Astrocyte of the cerebellum (primary cell): ENCODE data around the gene FBXL22.
A peak's percentile ranks its signal among the peaks of the same experiment; 100 is the strongest.

ENCODE experiments used
- DNase-seq: peaks from one replicate; pipeline ENCODE4 v3.0.0-alpha.2; 2011; ENCODE audit warnings: low read depth
- H3K4me3 ChIP-seq: 2 replicates; pipeline ENCODE4 v1.5.1; 2011; ENCODE audit warnings: mild to moderate bottlenecking, low read depth, low read length, moderate library complexity
- in situ Hi-C: cut with HindIII; loops from 2 replicates; pipeline ENCODE4 v1.10.0; 2017; ENCODE audit warnings: low sequenced_read_pairs
- TF ChIP-seq, protein P1 (sequence below): IDR thresholded peaks from 2 replicates; pipeline ENCODE4 v1.5.1; 2012; ENCODE audit warnings: low read length, low read depth, moderate library complexity, mild to moderate bottlenecking; ENCODE audit errors: missing control alignments

The FBXL22 gene

GRCh38 chr15:63597038-63597790, at the start of gene FBXL22:
TSS of gene FBXL22 (plus strand) at chr15:63597387. CDS start at chr15:63597393, 6 bp downstream.
- DNase-seq, result no peak
- in situ Hi-C loops, result no loop called here
- TF ChIP-seq, protein P1, sequence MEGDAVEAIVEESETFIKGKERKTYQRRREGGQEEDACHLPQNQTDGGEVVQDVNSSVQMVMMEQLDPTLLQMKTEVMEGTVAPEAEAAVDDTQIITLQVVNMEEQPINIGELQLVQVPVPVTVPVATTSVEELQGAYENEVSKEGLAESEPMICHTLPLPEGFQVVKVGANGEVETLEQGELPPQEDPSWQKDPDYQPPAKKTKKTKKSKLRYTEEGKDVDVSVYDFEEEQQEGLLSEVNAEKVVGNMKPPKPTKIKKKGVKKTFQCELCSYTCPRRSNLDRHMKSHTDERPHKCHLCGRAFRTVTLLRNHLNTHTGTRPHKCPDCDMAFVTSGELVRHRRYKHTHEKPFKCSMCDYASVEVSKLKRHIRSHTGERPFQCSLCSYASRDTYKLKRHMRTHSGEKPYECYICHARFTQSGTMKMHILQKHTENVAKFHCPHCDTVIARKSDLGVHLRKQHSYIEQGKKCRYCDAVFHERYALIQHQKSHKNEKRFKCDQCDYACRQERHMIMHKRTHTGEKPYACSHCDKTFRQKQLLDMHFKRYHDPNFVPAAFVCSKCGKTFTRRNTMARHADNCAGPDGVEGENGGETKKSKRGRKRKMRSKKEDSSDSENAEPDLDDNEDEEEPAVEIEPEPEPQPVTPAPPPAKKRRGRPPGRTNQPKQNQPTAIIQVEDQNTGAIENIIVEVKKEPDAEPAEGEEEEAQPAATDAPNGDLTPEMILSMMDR, result no peak
- H3K4me3 ChIP-seq, result no peak within 1 kb of the TSS

GRCh38 chr15:63551400-63551799, 45.8 kb upstream of the FBXL22 start:
- TF ChIP-seq, protein P1, result no peak
- no peak overlapping the region for H3K4me3 ChIP-seq
- in situ Hi-C loops, result no loop called here
- DNase-seq, result no peak

DNA sequence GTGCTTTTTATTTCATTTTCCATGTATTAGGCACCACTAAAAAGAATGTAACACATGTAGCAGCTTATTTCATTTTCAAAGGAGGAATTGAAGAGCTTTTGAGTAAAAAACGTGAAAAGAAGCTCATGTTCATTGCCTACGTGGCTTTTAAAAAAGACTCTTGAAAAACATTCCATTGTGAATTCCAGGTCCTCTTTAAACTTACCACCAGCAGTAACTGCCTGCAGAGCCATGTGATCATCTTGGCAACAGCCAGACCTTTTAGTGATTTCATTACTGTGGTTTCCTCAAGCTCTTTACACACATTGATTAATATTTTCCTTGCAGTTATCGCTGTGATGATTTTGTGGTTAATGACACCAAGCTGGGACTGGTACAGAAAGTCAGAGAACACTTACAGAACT, 43.8 kb upstream of the FBXL22 start:
- DNase-seq, result peak; percentile 93
- TF ChIP-seq, protein P1, result no peak
- in situ Hi-C loops, result no loop called here
- H3K4me3 ChIP-seq, result no peak overlapping the region

- TF ChIP-seq, protein P1, result no peak
- no peak for DNase-seq
- in situ Hi-C loops, result no loop called here
- no peak overlapping the region for H3K4me3 ChIP-seq
Measured at GRCh38 chr15:63554337-63554927, 42.8 kb upstream of the FBXL22 start.

- no peak overlapping the region for H3K4me3 ChIP-seq
- in situ Hi-C loops, result no loop called here
- no peak for DNase-seq
- TF ChIP-seq, protein P1, result no peak
Measured at GRCh38 chr15:63555507-63555906, 41.7 kb upstream of the FBXL22 start.

- TF ChIP-seq, protein P1, result no peak
- in situ Hi-C loops, result no loop called here
- no peak for DNase-seq
- no peak overlapping the region for H3K4me3 ChIP-seq
Measured at GRCh38 chr15:63556246-63556645, 40.9 kb upstream of the FBXL22 start.
